HG03565 (cell line): ENCODE data around the gene NLRP4.
"Not testable (repeated sequence)": the region's sequence is repeated elsewhere in the genome, so short reads cannot be mapped to it uniquely, and the experiment has no call there.

Experiments used
- ATAC-seq: cut with Tn5 transposase; IDR thresholded peaks from one replicate; pipeline ENCODE4 v1.9.1; 2021; ENCODE audit warnings: mild to moderate bottlenecking, moderate library complexity; ENCODE audit not compliant: unreplicated experiment

Gene NLRP4

GRCh38 chr19:55870736-55871135, 34.4 kb downstream of the NLRP4 start:
- no peak for ATAC-seq

- no peak for ATAC-seq
These were observed 40.9 kb downstream of the NLRP4 start for GRCh38 chr19:55877211-55877610.

GRCh38 chr19:55882626-55883025, 46.3 kb downstream of the NLRP4 start:
- no peak for ATAC-seq

GRCh38 chr19:55898911-55899310, 62.6 kb downstream of the NLRP4 start:
- ATAC-seq, result no peak

GRCh38 chr19:55901369-55902079, 65.2 kb downstream of the NLRP4 start:
- ATAC-seq, result no peak

- no peak for ATAC-seq
These were observed 65.9 kb downstream of the NLRP4 start for GRCh38 chr19:55902080-55902751.

GRCh38 chr19:55907286-55907685, 70.9 kb downstream of the NLRP4 start:
- no peak for ATAC-seq

GRCh38 chr19:55907746-55908145, 71.4 kb downstream of the NLRP4 start:
- no peak for ATAC-seq

GRCh38 chr19:55909801-55910200, 73.5 kb downstream of the NLRP4 start:
- no peak for ATAC-seq

GRCh38 chr19:55912916-55913315, 76.6 kb downstream of the NLRP4 start:
- no peak for ATAC-seq

GRCh38 chr19:55913643-55914268, 77.4 kb downstream of the NLRP4 start:
- ATAC-seq, result no peak

- no peak for ATAC-seq
These were observed 87.2 kb downstream of the NLRP4 start for GRCh38 chr19:55923556-55923955.

GRCh38 chr19:55927991-55928390, 91.7 kb downstream of the NLRP4 start:
- no peak for ATAC-seq

- not testable (repeated sequence) for ATAC-seq
These were observed 92.9 kb downstream of the NLRP4 start for GRCh38 chr19:55929258-55929657.

- no peak for ATAC-seq
These were observed 94.7 kb downstream of the NLRP4 start for GRCh38 chr19:55930996-55931515.
